RPMI8226 (cell line): ENCODE results near the gene KIAA1671.

Experiments used
- DNase-seq: peaks from one replicate; pipeline ENCODE4 v3.0.0-alpha.2; 2015

KIAA1671 gene

DNA sequence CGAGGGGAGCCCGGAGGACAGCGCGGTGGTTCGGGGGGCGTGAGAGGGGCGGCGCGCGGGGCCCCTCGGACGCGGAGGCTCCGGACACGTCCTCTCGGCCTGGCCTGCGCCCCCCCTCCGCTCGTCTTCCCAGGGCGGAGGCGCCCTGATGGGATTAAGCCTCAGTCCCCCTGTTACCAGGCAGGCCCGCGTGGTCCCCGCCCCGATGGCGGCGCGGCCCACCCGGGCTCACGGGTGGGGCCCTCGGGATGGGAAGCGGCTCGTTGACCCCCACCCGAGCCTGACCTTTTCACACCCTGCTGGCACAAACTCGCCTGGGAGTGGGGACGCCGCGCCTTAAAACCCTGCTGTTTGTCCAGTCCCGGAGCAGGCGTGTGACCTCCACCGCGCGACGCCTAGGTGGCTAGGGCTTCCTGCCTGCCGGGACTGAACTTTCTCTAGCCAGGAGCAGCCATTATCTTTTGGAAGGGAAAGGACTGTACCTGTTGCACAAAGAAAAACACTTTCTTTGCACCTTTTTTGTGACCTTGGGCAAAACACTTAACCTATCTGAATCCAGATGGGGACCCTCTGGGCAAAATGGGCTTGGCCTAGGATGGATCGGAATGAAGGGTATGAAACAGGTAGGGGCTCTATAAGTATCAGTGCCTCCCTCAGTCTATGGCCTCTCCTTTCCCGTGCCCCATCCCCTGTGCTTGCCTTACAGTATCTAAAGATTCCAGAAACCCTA lies 1.0 kb downstream of the KIAA1671 start:
- DNase-seq: no peak

DNA sequence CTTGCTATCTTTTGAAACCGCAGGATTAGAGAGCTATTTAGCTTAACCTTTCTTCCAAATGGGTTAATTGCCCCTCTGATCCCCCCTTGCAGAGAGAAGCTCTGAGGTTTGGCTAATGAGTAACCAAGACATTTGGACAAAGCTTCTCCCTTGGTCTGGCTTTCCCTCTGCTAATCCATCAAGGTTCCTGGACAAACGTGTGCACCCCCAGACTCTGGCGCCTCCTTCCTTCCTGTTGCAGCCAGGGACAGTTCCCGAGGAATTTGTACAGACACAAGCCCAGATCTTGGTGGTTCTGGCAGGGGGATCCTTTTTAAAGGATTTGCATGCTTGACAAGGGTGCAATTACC lies 1.6 kb downstream of the KIAA1671 start:
- DNase-seq: no peak

DNA sequence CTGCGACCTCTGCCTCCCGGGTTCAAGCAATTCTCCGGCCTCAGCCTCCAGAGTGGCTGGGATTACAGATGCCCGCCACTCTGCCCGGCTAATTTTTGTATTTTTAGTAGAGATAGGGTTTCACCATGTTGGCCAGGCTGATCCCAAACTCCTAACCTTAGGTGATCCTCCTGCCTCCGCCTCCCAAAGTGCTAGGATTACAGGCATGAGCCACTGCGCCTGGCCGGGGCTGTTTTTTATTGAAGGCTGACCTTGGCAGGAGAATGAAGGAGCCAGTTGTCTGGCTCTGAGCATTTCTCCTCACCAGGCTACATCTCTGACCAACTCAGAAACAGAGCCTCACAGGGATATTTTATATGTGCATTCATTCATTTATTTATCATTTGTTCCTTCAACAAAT lies 2.3 kb downstream of the KIAA1671 start:
- no peak for DNase-seq

DNA sequence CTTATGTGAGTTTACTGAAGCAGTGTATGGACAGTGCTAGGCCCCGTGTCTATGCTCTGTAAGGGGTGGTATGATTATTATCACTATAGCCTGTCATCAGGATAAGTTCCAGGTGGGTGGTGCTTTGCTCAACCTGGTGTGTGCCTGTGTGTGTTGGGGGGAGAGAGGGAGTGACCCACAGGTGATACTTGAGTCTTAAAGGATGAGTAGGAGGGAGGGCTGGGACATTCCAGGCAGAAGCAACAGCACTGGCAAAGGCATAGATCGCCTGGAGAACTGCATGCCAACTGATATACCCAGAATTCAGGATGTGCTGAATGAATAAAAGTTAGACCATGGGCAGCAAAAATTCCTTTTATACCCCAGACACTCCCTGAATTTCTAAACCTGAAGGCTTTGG lies 4.5 kb downstream of the KIAA1671 start:
- DNase-seq: no peak

DNA sequence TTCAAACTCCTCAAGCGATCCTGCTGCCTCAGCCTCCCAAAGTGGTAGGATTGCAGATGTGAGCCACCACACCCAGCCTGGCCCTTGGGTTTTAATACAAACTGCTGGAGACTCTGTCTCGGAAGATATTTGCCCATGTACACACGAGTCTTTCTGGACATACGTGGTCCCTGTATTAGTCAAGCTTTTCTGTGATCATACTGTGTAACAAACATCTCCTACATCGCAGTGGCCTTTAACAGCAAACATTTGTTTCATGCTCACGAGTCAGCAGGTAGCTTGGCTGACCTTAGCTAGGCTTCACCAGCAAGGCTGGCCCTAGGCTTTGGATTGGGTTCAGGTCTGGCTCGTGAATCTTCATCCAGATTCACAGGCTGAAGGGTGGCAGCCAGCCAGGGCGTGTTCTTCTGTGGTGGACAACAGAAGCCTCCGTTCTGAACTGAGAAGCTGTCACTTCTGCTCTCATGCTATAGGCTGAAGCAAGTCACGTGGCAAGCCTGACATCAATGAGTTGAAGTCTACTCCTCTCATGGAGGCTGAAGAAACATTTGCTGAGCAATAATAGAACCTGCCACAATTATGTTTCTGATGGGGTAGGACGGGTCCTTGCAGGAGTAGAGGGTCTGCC lies 8.8 kb downstream of the KIAA1671 start:
- no peak for DNase-seq

DNA sequence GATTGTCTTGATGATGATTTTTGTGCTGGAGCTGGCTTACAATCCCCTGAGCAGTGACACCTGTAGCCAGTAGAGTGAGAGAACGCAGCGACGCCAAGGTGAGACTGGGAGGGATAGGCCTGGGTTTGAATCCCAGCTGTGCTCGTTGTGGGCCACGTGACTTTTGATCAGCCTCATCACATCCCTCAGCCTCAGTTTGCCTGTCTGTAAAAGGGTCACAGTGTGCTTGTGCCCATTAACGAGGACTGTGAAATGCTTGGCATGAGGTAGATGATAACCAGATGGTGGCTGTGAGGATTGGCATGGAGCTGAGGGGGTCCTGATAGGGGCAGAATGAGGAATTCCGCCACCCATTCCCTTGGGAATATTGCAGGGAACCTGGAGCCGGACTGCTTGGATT lies 9.6 kb downstream of the KIAA1671 start:
- DNase-seq: no peak

DNA sequence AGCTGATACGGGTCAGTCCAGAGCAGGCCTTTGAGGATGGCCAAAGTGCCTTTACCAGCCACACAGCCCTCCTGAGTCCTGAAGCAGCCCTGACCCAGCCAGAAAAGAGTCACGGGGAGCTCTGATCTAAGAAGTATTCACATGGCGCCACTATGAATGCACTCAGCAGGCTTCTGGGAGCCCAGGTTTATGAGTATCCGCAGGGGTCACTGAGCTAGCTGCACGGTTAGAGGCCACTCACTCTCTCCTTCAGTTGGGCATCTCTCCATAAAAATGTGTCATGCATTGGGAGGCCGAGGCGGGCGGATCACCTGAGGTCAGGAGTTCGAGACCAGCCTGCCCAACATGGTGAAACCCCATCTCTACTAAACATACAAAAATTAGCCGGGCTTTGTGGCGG lies 10.3 kb downstream of the KIAA1671 start:
- DNase-seq: no peak

DNA sequence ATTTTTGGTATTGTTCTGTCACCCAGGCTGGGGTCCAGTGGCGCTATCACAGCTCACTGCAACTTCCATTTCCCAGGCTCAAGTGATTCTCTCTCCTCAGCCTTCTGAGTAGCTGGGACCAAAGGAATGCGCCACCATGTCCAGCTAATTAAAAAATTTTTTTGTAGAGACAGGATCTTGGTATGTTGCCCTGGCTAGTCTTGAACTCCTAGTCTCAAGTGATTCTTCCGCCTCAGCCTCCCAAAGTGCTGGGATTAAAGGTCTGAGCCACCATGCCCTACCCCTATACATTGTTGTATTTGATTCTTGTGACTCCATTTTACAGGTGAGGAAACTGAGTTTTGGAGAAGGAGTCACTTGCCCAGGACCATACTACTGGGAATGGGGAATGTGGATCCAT lies 11.9 kb downstream of the KIAA1671 start:
- no peak for DNase-seq

DNA sequence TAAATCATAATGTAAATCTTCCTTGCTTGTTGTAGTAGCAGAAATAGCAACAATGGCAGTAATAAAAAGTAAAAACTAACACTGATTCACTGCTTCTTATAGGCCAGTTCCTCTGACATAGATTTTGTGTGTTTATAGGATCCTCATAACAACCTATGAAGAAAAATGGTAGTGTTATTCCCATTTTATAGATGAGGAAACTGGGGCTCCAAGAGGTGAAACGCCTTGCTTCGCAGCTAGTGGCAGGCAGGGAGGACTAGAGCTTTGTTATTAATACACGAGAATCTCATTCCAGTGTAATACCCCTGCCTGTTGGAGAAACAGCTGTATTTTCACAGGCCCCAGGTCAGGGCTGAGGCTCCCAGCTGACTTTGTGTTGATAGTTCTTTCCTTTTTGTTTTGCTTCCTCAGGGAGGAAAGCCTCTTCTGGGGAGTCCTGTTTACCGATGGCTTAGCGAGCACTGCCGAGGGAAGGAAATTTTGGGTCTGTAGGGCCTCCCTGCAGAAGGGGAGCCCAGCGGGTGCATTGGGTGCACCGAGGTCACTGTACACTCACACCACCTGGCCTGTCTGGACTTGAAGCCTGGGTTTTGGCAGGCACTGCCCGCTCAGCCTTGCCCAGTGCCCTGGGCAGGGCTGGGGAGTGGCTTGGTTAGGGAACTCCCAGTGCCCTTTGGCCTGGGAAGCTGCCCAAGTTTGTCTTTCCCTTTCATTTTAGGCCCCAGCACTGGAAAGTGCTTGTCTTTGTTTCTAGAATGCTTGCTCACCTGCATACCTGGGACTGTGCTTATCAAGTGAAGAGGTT lies 13.5 kb downstream of the KIAA1671 start:
- DNase-seq: peak; percentile 72

DNA sequence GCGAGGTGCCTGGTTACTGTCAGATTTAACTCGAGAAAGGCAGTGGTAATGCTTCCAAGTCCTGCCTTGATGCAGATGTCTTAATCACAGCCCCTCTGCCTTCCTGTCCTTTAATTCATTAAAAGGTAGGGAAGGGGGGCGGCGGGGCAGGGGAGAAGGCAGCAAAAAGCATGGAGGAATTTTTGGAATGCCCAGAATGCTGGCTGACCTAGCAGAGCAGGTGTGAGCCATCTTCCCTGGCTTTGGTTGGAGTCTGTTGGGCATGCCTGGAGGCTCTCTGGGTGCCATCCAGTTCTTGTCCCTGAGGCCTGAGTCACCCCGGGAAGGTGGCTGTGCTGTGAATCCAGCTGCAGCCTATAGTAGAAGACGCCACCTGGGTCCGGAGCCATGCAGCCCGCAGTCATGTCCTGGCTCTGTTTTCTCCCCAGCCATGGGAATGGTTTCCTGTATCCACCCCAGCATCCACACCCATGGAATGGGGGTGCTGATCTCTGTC lies 15.6 kb downstream of the KIAA1671 start:
- DNase-seq: no peak

DNA sequence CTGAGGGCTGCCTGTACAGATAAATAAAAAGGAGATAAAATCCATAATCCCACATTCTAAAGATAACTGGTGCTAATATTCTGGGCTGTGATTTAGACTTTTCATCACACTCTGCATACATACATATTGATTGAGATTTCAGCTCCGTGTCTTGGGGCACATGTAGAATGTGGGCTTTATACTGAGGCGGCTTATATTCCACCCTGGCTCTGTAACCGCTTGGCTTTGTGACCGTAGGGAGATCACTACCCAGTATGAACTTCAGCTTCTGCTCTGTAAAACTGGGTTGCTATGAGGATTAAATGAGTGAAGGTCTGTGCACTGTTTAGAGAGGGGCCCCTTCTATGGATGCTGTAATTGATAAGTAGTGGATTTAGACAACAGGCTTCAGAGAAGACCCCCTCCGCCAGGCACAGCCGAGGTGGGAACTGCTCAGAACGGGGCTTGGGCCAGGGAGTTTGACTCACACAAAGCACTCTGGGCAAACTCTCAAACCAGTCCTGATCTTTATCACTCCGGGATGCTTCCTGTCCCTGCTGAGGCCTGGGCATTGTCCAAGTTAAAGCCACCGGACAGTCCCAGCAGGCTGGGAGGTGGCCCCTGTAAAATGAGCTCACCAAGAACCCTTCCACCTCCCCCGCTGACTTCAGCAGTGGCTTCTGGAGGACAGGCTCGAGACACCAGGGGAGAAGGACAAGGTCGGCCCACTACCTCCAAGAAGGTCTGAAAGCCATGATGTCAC lies 17.2 kb downstream of the KIAA1671 start:
- DNase-seq: no peak

DNA sequence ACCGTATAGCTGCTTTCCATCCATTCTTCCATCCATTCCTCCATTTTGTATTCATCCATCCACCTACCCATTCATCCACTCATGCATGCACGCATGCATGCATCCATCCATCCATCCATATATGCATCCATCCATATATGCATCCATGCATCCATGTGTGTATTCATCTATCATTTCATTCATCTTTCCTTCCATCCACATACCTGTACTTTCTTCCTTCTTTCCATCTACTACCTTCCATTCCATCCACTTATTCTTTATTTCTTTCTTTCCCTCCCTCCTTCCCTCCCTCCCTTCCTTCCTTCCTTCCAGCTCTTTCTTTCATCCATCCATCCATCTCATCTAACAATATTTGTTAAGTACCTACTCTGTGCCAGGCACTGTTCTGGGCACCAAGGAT lies 19.9 kb downstream of the KIAA1671 start:
- no peak for DNase-seq

DNA sequence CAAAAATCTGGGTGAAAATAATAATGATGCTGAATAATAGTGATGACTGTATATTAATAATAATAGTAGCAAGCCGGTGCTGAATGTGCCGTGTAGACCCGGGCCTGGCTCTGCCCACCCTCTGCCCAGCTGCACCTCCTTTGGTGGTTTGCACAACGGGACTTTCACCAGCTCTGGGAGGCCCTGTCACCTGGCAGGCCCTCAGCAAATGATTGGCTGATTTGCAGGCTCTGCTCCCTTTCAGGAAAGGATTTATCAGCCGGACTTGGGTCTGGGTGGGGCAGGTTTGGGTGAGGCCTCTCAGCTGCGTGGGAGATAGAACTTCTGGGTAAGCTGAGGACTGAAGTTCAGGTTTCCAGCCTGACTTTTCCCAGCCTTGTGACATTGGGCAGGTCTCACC lies 21.4 kb downstream of the KIAA1671 start:
- DNase-seq: no peak

DNA sequence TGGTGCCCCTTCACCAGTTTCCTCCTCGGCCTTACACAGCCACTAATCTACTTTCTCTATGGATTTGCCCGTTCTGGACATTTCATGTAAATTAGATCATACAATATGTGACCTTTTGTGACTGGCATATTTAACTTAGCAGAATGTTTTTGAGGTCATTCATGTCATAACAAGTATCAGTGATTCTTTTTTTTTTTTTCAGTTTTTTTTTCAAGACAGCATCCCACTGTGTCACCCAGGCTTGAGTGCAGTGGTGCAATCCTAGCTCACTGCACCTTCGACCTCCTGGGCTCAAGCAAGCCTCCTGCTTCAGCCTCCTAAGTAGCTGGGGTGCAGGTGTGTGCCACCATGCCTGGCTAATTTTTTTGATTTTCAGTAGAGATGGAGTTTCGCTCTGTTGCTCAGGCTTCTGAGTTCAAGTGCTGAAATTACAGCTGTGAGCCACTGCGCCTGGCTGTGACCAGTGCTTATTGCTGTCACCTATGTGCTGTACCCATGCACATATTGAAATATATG lies 22.7 kb downstream of the KIAA1671 start:
- DNase-seq: no peak

DNA sequence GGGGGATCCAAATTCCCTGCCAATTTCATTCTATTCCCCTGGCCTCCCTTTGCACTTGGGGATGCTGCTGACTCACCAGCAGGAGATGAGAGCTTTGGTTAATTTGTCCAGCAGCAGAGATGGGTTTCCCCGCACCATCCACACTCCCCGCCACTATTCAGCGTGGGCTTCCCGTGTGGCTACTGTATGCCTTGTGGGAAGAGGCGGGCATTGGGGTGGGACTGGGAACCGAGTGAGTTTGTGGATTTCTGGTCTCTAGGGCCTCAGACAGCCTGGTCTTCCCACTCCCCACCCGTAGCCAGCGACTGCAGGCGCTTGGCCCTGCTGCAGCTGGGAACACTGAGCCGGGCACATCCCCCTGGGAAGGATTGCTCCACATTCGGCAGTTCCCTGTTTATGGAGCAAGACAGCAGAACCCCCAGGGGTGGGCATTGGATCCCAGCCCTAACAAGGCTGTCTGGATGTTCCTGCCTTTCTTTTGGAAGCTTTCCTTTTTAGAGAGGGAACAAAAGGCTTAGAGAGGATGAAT lies 23.4 kb downstream of the KIAA1671 start:
- DNase-seq: no peak

DNA sequence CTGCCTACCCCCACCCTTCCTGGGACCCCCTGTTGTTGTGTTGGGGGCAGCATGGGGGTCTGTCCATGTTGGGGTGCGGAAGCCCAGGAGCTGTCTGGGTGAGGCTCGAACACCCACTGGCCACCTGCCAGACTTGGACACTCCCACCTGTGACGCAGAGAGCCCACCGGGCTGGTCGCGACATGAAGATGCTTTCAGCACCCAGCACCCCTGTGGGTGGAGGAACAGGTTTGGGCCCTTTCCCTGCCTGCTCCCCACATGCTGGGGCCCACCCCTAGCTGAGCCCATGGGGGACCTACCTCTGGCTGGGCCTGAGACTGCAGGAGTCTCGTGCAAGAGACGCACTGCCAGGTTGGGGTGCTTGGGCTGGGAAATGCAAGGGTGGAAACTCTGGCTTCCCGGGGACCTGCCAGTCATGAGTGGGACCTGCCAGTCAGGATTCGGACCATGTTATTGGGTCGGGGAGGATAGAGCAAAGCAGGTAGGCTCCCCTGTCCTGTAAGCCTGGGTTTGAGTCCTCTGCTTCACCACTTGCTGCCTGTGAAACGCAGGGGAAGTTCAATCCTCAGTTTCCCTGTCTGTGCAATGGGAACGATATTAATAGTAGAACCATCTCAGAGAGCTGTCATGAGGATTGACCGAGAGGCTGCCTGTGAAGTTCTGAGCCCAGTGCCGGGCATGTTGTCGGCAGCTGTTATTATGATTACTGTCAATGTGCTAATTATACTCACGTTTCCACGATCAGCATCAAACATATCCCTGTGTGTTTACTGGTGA lies 24.1 kb downstream of the KIAA1671 start:
- no peak for DNase-seq

DNA sequence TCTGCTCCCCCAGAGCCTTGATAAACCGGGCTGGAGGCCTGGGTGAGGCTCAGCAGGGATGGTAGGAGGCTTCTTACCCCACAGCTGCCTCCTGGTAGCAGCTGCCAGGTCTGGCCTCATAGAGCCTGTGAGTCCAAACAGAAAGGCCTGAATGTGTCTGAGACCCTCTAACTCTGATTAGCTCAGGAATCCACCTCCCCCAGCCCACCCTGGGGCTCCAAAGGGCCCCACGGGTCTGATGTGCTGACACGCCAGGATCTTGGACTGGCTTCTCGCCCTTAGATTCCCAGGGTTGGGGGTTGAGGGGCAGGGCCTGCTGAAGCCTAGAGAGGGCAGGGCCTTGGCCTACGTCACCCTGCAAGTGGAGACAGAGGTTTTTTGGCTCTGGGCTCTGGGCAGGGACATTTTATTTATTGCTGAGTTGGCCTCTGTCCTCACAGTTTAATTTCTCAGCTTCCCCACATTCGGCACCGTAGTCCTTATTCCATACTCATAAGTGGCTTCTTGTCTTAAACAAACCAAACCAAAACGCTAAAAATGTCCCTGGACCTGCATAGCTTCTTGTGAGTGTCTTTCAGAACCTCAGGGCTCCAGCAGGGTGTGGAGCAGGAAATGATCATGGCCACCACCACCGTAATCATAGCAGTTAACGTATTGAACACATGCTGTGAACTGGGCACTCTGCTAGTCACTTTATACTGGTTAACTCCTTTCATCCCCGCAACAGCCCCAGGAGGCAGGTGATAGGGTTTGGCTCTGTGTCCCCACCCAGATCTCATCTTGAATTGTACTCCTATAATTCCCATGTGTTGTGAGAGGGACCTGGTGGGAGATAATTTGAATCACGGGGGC lies 25.1 kb downstream of the KIAA1671 start:
- DNase-seq: no peak

DNA sequence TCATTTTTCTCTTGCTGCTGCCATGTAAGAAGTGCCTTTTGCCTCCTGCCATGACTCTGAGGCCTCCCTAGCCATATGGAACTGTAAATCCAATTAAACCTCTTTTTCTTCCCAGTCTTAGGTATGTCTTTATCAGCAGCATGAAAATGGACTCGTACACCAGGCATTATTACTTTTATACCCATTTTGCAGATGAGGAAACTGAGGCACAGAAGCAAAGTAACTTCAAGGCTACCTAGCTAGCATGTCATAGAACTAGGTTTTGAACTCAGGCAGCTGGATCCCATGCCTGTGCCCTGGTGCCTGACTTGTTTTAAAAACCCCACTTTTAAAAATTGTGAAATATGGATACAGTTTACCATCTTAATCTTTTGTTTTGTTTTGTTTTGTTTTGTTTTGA lies 25.8 kb downstream of the KIAA1671 start:
- no peak for DNase-seq

DNA sequence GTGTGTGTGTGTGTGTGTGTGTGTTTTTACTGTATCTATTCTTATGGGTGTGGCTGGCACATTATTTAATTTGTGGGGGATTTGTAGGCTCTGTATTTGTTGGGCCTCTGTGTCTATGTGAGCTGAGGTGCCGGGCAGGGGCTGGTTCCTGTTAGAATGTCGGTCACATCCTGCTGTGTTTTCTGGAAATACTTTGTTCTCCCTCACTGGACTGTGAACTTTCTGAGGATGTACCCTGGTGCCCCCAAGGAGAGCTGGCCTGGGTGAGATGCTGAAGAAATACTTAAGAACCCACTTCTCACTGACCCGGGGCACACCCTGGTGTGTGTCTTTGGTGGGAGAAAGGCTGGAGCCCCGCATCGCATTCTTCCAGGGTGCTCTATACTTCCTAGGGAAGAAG lies 28.6 kb downstream of the KIAA1671 start:
- DNase-seq: no peak

DNA sequence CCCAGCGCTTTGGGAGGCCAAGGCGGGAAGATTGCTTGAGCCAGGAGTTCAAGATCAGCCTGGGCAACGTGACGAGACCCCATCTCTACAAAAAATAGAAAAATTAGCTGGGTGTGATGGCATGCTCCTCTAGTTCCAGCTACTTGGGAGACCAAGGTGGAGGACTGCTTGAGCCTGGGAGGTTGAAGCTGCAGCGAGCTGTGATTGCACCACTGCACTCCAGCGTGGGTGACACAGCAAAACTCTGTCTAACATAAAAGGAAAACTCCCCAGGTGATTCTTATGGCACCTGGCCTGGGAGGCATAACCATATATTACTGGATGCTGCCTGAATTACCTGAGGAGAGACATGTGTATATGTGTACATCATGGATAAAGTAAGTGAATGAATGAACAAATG lies 29.1 kb downstream of the KIAA1671 start:
- no peak for DNase-seq
